GM12878 (cell line): Measurements from ENCODE around the gene EXOC3L4.

Source experiments
- CREB1 ChIP-seq: IDR thresholded peaks from 2 replicates; pipeline ENCODE4 v1.6.1; 2012; ENCODE audit warnings: low read depth, mild to moderate bottlenecking, inconsistent platforms
- DPF2 ChIP-seq: fragments of 450-650 bp; IDR thresholded peaks from 2 replicates; pipeline ENCODE4 v1.6.1; 2017; ENCODE audit warnings: mild to moderate bottlenecking
- HDAC6 ChIP-seq: fragments of 200-600 bp; sonication (generic); IDR thresholded peaks from one replicate; pipeline ENCODE4 v1.8.0; 2017; ENCODE audit warnings: antibody characterized with exemption; ENCODE audit not compliant: unreplicated experiment
- MXI1 ChIP-seq: fragments of 150-350 bp; IDR thresholded peaks from 2 replicates; pipeline ENCODE4 v1.6.1; 2011; ENCODE audit warnings: low read depth, mild to moderate bottlenecking, inconsistent platforms, low read length, improper control_type of control experiment
- POLR2A ChIP-seq: IDR thresholded peaks from 2 replicates; pipeline ENCODE4 v1.6.1; 2011; ENCODE audit warnings: low read depth, mild to moderate bottlenecking, low read length
- SUZ12 ChIP-seq: fragments of 200-600 bp; sonication (generic); IDR thresholded peaks from one replicate; pipeline ENCODE4 v1.6.1; 2018; ENCODE audit warnings: antibody characterized with exemption, mild to moderate bottlenecking; ENCODE audit not compliant: unreplicated experiment
- TF ChIP-seq, protein P1 (sequence below): IDR thresholded peaks from 2 replicates; pipeline ENCODE4 v1.6.1; 2012; ENCODE audit warnings: improper control_type of control experiment, low read depth, low read length; ENCODE audit not compliant: insufficient replicate concordance
- TF ChIP-seq, protein P2 (sequence below): IDR thresholded peaks from 2 replicates; pipeline ENCODE4 v1.6.1; 2012; ENCODE audit warnings: low read depth, low read length, improper control_type of control experiment
- TF ChIP-seq, protein P3 (sequence below): fragments of 450-650 bp; IDR thresholded peaks from 2 replicates; pipeline ENCODE4 v1.6.1; 2014; ENCODE audit warnings: mild to moderate bottlenecking

DNA sequence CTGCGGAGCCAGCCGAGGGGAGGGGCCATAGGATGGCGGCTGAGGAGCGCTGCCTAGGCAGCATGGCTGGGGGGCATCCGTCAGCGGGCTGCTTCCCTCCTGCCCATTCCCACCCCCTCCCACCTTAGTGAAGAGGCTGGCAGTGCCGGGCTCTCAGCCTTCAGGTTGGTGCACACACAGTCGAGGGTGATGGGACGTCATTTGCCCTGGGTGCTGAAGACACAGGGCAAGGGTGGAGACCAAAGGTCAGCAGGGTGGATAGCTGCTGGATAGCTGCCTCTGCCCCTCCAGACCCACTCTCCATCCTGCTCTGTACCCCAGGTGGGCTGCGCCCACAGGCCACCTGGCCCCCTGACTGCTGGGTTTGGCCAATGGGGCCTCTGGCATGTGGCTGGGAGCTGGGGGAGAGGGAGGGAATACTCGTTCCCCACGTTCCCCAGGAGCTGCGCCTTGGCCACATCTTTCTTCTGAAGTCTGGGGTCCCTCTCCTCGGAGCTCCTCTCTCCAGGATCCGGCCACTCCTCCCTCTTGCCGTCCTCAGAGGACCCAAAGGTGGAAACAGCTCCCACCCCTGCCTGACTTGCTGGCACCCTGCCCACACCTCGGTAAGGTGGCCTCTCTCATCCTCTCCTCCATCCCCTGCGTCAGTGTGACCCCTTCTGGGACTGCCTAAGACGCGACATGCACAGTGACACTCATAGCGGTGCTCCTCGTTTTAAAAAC is 26.0 kb upstream of the EXOC3L4 start:
- TF ChIP-seq CREB1 (no peak), POLR2A (no peak), HDAC6 (no peak), MXI1 (no peak), SUZ12 (no peak), DPF2 (no peak)
- TF ChIP-seq, protein P1, sequence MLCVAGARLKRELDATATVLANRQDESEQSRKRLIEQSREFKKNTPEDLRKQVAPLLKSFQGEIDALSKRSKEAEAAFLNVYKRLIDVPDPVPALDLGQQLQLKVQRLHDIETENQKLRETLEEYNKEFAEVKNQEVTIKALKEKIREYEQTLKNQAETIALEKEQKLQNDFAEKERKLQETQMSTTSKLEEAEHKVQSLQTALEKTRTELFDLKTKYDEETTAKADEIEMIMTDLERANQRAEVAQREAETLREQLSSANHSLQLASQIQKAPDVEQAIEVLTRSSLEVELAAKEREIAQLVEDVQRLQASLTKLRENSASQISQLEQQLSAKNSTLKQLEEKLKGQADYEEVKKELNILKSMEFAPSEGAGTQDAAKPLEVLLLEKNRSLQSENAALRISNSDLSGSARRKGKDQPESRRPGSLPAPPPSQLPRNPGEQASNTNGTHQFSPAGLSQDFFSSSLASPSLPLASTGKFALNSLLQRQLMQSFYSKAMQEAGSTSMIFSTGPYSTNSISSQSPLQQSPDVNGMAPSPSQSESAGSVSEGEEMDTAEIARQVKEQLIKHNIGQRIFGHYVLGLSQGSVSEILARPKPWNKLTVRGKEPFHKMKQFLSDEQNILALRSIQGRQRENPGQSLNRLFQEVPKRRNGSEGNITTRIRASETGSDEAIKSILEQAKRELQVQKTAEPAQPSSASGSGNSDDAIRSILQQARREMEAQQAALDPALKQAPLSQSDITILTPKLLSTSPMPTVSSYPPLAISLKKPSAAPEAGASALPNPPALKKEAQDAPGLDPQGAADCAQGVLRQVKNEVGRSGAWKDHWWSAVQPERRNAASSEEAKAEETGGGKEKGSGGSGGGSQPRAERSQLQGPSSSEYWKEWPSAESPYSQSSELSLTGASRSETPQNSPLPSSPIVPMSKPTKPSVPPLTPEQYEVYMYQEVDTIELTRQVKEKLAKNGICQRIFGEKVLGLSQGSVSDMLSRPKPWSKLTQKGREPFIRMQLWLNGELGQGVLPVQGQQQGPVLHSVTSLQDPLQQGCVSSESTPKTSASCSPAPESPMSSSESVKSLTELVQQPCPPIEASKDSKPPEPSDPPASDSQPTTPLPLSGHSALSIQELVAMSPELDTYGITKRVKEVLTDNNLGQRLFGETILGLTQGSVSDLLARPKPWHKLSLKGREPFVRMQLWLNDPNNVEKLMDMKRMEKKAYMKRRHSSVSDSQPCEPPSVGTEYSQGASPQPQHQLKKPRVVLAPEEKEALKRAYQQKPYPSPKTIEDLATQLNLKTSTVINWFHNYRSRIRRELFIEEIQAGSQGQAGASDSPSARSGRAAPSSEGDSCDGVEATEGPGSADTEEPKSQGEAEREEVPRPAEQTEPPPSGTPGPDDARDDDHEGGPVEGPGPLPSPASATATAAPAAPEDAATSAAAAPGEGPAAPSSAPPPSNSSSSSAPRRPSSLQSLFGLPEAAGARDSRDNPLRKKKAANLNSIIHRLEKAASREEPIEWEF, result no peak
- TF ChIP-seq, protein P2, sequence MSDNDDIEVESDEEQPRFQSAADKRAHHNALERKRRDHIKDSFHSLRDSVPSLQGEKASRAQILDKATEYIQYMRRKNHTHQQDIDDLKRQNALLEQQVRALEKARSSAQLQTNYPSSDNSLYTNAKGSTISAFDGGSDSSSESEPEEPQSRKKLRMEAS, result no peak
- TF ChIP-seq, protein P3, sequence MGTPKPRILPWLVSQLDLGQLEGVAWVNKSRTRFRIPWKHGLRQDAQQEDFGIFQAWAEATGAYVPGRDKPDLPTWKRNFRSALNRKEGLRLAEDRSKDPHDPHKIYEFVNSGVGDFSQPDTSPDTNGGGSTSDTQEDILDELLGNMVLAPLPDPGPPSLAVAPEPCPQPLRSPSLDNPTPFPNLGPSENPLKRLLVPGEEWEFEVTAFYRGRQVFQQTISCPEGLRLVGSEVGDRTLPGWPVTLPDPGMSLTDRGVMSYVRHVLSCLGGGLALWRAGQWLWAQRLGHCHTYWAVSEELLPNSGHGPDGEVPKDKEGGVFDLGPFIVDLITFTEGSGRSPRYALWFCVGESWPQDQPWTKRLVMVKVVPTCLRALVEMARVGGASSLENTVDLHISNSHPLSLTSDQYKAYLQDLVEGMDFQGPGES, result no peak
